ENCODE data around the gene SLC10A3. TPM values are rescaled to one million over a fixed set of nuclear protein-coding genes. Genes with fewer than 3 reads are reported as not detected.

SLC10A3 gene
- total RNA-seq, 1 donor from 2014 or later: 17.5 TPM

DNA sequence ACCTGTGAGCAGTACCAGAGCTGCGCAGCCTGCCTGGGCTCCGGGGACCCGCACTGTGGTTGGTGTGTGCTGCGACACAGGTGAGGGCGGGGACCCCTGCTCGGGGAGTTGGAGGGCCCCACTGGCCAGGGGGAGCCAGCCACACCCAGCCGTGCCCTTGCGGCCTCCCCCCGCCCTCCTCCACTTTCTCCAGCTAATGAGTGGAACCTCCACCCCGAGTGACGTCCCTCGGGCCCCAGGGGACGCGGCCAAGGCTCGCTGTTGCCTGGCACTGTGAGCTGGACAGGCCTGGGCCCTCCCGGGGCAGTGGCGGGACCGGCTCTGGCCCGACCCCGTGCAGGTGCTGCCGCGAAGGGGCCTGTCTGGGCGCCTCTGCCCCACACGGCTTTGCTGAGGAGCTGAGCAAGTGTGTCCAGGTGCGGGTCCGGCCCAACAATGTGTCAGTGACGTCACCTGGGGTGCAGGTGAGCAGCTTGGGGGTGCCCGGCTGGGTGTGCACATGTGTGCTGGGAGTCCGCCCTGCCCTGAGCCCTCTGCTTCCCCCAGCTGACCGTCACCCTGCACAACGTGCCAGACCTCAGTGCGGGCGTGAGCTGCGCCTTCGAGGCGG lies 26.7 kb downstream of the SLC10A3 start:
- Mint-ChIP-seq H3K27ac (no peak overlapping the region), H3K36me3 (ENCODE audit: low read depth) (peaks cover 11% of the 10 kb centered on the region), H3K4me3 (ENCODE audit: low read depth) (no peak overlapping the region), H3K9me3 (no peaks in the 10 kb centered on the region), H3K27me3 (ENCODE audit: low read depth) (no peaks in the 10 kb centered on the region), H3K4me1 (ENCODE audit: low read depth) (peaks cover 2% of the 10 kb centered on the region)
- intact Hi-C loops (cut with micrococcal nuclease): no loop called here
- DNase-seq (ENCODE audit: low spot score): no peak

GRCh38 chrX:154462396-154462795 lies 28.0 kb downstream of the SLC10A3 start:
- Mint-ChIP-seq H3K9me3 (no peaks in the 10 kb centered on the region), H3K4me3 (ENCODE audit: low read depth) (no peak overlapping the region), H3K36me3 (ENCODE audit: low read depth) (peaks cover 9% of the 10 kb centered on the region), H3K27me3 (ENCODE audit: low read depth) (no peaks in the 10 kb centered on the region), H3K27ac (no peak overlapping the region), H3K4me1 (ENCODE audit: low read depth) (peaks cover 3% of the 10 kb centered on the region)
- intact Hi-C loops (cut with micrococcal nuclease): no loop called here
- no peak for DNase-seq (ENCODE audit: low spot score)

DNA sequence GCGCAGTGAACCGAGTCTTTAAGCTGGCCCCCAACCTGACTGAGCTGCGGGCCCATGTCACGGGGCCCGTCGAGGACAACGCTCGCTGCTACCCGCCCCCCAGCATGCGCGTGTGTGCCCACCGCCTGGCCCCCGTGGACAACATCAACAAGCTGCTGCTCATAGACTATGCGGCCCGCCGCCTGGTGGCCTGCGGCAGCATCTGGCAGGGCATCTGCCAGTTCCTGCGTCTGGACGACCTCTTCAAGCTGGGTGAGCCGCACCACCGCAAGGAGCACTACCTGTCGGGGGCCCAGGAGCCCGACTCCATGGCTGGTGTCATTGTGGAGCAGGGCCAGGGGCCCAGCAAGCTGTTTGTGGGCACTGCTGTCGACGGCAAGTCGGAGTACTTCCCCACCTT lies 30.1 kb downstream of the SLC10A3 start:
- H3K9me3 Mint-ChIP-seq: no peaks in the 10 kb centered on the region
- intact Hi-C loops (cut with micrococcal nuclease): no loop called here
- peaks cover 9% of the 10 kb centered on the region for H3K36me3 Mint-ChIP-seq (ENCODE audit: low read depth)
- H3K27me3 Mint-ChIP-seq (ENCODE audit: low read depth): no peaks in the 10 kb centered on the region
- DNase-seq (ENCODE audit: low spot score): no peak
- peaks cover 5% of the 10 kb centered on the region for H3K4me1 Mint-ChIP-seq (ENCODE audit: low read depth)
- no peak overlapping the region for H3K27ac Mint-ChIP-seq
- peak overlapping the region; percentile 51 for H3K4me3 Mint-ChIP-seq (ENCODE audit: low read depth)

GRCh38 chrX:154459832-154460231 lies 30.6 kb downstream of the SLC10A3 start:
- Mint-ChIP-seq H3K36me3 (ENCODE audit: low read depth) (peaks cover 9% of the 10 kb centered on the region), H3K9me3 (no peaks in the 10 kb centered on the region), H3K27me3 (ENCODE audit: low read depth) (no peaks in the 10 kb centered on the region), H3K4me1 (ENCODE audit: low read depth) (peaks cover 5% of the 10 kb centered on the region), H3K27ac (no peak overlapping the region), H3K4me3 (ENCODE audit: low read depth) (peak overlapping the region; percentile 51)
- intact Hi-C loops (cut with micrococcal nuclease): no loop called here
- no peak for DNase-seq (ENCODE audit: low spot score)

- intact Hi-C loops (cut with micrococcal nuclease): no loop called here
- Mint-ChIP-seq H3K27ac (peak overlapping the region; percentile 62), H3K9me3 (no peaks in the 10 kb centered on the region), H3K4me1 (ENCODE audit: low read depth) (peaks cover 5% of the 10 kb centered on the region), H3K27me3 (ENCODE audit: low read depth) (no peaks in the 10 kb centered on the region), H3K36me3 (ENCODE audit: low read depth) (peaks cover 14% of the 10 kb centered on the region), H3K4me3 (ENCODE audit: low read depth) (peak overlapping the region; percentile 83)
- DNase-seq (ENCODE audit: low spot score): no peak
Measured at GRCh38 chrX:154458954-154459778, 31.3 kb downstream of the SLC10A3 start.

DNA sequence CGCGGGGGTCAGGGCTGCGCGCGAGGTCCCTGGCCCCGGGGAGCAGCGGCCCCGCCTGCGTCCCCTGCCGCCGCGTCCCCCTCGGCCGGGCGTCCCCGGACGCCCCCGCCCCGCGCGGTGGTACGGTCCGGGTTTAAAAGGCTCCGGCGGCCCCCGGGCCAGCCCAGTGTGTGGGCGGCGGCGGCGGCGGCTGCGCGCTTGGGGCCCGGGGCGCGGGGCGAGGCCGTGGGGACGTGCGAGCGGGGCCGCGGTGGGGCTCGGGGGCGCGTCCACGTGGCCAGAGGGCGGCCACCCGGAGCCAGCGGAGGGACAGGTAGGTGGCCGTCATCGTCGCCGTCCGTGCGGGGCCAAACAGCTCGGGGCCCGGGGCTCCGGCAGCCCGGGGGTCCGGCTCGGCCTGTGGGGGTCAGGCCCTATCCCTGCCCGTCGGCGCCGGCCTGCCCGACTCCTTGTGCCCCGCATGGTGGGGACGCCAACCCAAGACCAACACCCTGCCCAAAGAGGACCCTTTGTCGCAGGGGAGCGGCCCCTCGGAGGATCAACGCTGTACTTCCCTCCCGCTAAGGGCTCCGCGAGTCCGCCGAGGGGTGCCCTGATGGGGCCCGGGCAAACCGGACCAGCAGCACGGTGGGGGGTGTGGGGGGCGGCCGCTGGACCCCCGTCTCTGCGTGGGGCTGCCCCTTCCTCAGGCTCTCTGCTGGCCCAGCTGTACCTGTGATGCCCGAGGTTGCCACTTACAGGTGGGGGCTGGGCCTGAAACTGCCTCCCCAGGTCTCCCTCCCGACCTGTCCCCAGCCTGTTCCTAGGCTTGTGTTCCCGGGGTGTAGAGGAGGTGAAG lies 32.1 kb downstream of the SLC10A3 start, which contains the start of gene PLXNA3:
PLXNA3 (plus strand) TSS at position 166 of the 838 bp plus-strand sequence. CDS start 1,903 bp downstream, outside the sequence.
- peak within 1 kb of the TSS; percentile 97 for H3K27ac Mint-ChIP-seq
- H3K36me3 Mint-ChIP-seq (ENCODE audit: low read depth): peaks cover 15% of the 10 kb centered on the region
- peak; percentile 37 for DNase-seq (ENCODE audit: low spot score)
- H3K4me1 Mint-ChIP-seq (ENCODE audit: low read depth): peaks cover 5% of the 10 kb centered on the region
- H3K9me3 Mint-ChIP-seq: no peaks in the 10 kb centered on the region
- no peaks in the 10 kb centered on the region for H3K27me3 Mint-ChIP-seq (ENCODE audit: low read depth)
- peak within 1 kb of the TSS; percentile 98 for H3K4me3 Mint-ChIP-seq (ENCODE audit: low read depth)
- intact Hi-C loops (cut with micrococcal nuclease): no loop called here

- intact Hi-C loops (cut with micrococcal nuclease): no loop called here
- Mint-ChIP-seq H3K27ac (peak overlapping the region; percentile 97), H3K27me3 (ENCODE audit: low read depth) (no peaks in the 10 kb centered on the region), H3K4me1 (ENCODE audit: low read depth) (peaks cover 5% of the 10 kb centered on the region), H3K4me3 (ENCODE audit: low read depth) (peak overlapping the region; percentile 98), H3K9me3 (no peaks in the 10 kb centered on the region), H3K36me3 (ENCODE audit: low read depth) (peaks cover 16% of the 10 kb centered on the region)
- peak; percentile 33 for DNase-seq (ENCODE audit: low spot score)
Measured at GRCh38 chrX:154457491-154458115, 32.8 kb downstream of the SLC10A3 start.

GRCh38 chrX:154452823-154453222 lies 37.6 kb downstream of the SLC10A3 start:
- no peak overlapping the region for H3K27ac Mint-ChIP-seq

GRCh38 chrX:154450312-154450711 lies 40.1 kb downstream of the SLC10A3 start:
- Mint-ChIP-seq H3K4me1 (ENCODE audit: low read depth) (no peaks in the 10 kb centered on the region), H3K4me3 (ENCODE audit: low read depth) (no peak overlapping the region), H3K27me3 (ENCODE audit: low read depth) (no peaks in the 10 kb centered on the region), H3K27ac (no peak overlapping the region), H3K36me3 (ENCODE audit: low read depth) (peaks cover 38% of the 10 kb centered on the region), H3K9me3 (no peaks in the 10 kb centered on the region)
- intact Hi-C loops (cut with micrococcal nuclease): no loop called here
- DNase-seq (ENCODE audit: low spot score): no peak

More at GRCh38 chrX:154452823-154453222, 37.6 kb downstream of the SLC10A3 start:
- intact Hi-C loops (cut with micrococcal nuclease): no loop called here
- Mint-ChIP-seq H3K27me3 (ENCODE audit: low read depth) (no peaks in the 10 kb centered on the region), H3K9me3 (no peaks in the 10 kb centered on the region), H3K4me1 (ENCODE audit: low read depth) (peaks cover 3% of the 10 kb centered on the region), H3K36me3 (ENCODE audit: low read depth) (peaks cover 24% of the 10 kb centered on the region), H3K4me3 (ENCODE audit: low read depth) (no peak overlapping the region)
- DNase-seq (ENCODE audit: low spot score): no peak

- intact Hi-C loops (cut with micrococcal nuclease): no loop called here
- H3K27ac Mint-ChIP-seq: no peak overlapping the region
- no peaks in the 10 kb centered on the region for H3K27me3 Mint-ChIP-seq (ENCODE audit: low read depth)
- no peaks in the 10 kb centered on the region for H3K9me3 Mint-ChIP-seq
- H3K4me1 Mint-ChIP-seq (ENCODE audit: low read depth): no peaks in the 10 kb centered on the region
- no peak overlapping the region for H3K4me3 Mint-ChIP-seq (ENCODE audit: low read depth)
- H3K36me3 Mint-ChIP-seq (ENCODE audit: low read depth): peaks cover 38% of the 10 kb centered on the region
- no peak for DNase-seq (ENCODE audit: low spot score)
Measured at GRCh38 chrX:154449618-154450017, 40.8 kb downstream of the SLC10A3 start.

DNA sequence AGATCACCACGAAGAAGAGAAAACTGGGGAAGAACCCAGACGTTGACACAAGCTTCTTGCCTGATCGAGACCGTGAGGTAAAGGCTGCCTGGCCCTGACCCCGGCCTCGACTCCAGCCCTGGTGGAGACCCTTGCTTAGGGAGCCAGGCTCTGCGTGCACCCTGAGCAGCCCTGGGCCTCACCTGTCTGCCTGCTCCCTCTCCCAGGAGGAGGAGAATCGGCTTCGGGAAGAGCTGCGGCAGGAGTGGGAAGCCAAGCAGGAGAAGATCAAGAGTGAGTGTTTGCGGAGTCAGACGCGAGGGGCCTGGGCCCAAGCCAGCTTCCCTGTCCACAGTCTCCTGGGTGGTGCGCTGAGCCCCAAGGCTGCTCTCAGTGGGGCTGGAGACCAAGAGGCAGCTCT lies 41.9 kb downstream of the SLC10A3 start:
- H3K4me1 Mint-ChIP-seq (ENCODE audit: low read depth): peaks cover under 1% of the 10 kb centered on the region
- no peak for DNase-seq (ENCODE audit: low spot score)
- intact Hi-C loops (cut with micrococcal nuclease): no loop called here
- H3K27me3 Mint-ChIP-seq (ENCODE audit: low read depth): no peaks in the 10 kb centered on the region
- no peak overlapping the region for H3K27ac Mint-ChIP-seq
- H3K36me3 Mint-ChIP-seq (ENCODE audit: low read depth): peaks cover 34% of the 10 kb centered on the region
- H3K4me3 Mint-ChIP-seq (ENCODE audit: low read depth): no peak overlapping the region
- H3K9me3 Mint-ChIP-seq: no peaks in the 10 kb centered on the region

DNA sequence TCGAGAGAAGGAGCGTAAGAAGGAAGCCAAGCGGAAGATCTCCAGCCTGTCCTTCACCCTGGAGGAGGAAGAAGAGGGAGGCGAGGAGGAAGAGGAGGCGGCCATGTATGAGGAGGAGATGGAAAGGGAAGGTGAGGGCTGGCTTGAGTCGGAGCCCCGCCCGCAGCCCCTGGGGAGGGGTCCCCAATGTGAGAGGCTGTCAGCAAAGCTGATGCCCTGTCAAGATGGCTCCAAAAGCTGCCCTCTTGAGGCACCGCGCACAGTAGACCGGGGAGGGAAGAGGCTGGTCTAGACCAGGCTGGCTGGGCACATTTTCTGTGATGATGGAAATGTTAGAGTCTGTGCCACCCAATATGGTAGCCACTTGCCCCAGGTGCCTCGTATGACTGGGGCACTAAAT lies 44.0 kb downstream of the SLC10A3 start:
- H3K4me3 Mint-ChIP-seq (ENCODE audit: low read depth): no peak overlapping the region
- no peaks in the 10 kb centered on the region for H3K27me3 Mint-ChIP-seq (ENCODE audit: low read depth)
- H3K9me3 Mint-ChIP-seq: no peaks in the 10 kb centered on the region
- H3K27ac Mint-ChIP-seq: no peak overlapping the region
- intact Hi-C loops (cut with micrococcal nuclease): no loop called here
- peaks cover 29% of the 10 kb centered on the region for H3K36me3 Mint-ChIP-seq (ENCODE audit: low read depth)
- no peak for DNase-seq (ENCODE audit: low spot score)
- H3K4me1 Mint-ChIP-seq (ENCODE audit: low read depth): peaks cover 3% of the 10 kb centered on the region
